Measurements from ENCODE around the gene RAD52.

Gene RAD52

DNA sequence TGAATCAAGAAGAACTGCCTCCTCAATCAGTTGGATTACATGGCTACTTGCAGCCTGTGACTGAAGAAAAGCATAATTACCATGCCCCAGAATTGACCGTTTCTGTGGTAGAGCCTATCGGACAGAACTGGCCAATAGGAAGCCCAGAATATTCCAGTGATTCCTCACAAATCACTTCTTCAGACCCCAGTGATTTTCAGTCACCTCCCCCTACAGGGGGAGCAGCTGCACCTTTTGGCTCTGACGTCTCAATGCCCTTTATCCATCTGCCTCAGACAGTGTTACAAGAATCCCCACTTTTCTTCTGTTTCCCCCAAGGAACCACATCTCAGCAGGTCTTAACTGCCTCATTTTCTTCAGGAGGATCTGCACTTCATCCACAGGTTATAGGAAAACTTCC lies 80.8 kb downstream of the RAD52 start:
- no peak for DNase-seq (ENCODE audit: low read depth)

DNA sequence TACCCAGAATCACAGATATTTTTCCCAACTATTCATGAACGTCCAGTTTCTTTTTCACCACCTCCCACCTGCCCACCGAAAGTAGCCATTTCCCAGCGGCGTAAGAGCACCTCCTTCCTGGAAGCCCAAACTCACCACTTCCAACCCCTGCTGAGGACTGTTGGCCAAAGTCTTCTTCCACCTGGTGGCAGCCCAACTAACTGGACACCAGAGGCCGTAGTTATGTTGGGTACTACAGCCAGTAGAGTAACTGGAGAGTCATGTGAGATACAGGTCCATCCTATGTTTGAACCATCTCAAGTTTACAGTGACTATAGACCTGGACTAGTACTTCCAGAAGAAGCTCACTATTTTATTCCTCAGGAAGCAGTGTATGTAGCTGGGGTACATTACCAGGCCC lies 81.6 kb downstream of the RAD52 start:
- DNase-seq (ENCODE audit: low read depth), result no peak

DNA sequence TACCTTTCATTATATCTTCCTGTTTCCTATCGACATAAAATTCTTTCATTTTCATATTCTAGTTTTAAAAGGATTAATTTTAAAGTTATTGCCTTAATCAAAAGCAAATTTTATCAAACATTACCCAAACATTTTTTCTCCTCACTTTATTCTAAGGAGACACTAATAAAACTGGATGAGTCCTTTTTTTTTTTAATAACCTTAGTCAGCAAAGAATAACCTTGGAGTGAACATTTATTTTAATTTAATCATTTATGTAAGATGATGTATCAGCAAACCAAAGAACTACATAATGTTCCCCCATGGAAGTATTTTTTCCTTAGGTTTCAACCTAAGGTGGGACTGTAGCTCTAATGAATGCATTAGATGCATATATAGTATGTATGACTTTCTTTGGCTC lies 83.9 kb downstream of the RAD52 start:
- DNase-seq (ENCODE audit: low read depth), result no peak

DNA sequence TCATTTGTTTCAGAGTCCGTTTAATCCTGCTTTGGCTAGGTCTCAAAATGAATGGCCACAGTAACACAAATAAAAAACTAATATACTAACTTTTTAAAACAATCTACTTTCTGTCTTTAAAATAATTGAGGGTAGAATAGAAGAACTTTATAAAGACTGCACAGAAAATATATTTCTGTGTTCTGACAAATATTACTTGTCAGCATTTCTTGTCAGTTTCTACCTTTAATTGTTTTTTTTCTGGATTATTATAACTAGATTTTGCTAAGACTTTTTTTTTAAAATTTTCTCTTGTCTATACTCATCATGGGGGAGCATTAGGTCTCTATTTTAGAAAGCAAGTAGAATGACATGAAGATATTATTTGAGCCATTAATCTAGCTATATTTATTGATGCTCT lies 86.2 kb downstream of the RAD52 start:
- DNase-seq (ENCODE audit: low read depth), result no peak

DNA sequence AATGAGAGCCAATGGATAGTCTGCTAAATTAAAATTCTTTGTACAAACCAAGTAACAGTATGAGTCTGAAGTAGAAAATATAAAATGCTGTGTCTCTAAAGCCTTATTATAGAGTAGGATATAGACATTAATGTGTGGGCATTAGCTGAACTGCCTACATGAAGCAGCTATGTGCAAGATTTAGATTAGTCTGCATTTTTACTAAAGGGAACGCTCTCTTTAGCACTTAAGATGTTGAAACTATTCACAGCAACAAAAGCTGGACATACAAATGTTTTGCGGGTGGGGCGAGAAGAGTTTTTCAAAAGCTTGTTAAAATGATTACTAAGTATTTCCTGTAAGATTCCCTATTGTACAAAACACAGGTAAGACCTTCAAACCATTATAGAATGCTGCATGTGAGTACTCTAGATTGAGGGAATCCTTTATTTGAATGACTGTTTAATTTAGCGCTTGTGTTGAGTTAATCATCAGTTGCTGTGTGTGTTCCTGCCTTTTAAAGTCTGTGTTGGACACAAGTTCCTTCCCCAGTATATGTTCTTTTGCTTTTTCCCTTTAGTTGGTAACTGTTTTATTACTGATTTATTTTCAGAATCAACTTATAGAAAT lies 87.1 kb downstream of the RAD52 start:
- DNase-seq (ENCODE audit: low read depth), result no peak

Measured in activated T-cell treated with anti-CD3 and anti-CD28 coated beads for 24 hours (primary cell).